Dedifferentiated amniotic fluid mesenchymal stem cell (primary cell): ENCODE results near the gene ZNF207.
"Not testable (repeated sequence)": the region's sequence is repeated elsewhere in the genome, so short reads cannot be mapped to it uniquely, and the experiment has no call there.

Experiments used
- DNase-seq: peaks from one replicate; pipeline ENCODE4 v3.0.0-alpha.2; 2016; ENCODE audit errors: extremely low spot score

The ZNF207 gene

DNA sequence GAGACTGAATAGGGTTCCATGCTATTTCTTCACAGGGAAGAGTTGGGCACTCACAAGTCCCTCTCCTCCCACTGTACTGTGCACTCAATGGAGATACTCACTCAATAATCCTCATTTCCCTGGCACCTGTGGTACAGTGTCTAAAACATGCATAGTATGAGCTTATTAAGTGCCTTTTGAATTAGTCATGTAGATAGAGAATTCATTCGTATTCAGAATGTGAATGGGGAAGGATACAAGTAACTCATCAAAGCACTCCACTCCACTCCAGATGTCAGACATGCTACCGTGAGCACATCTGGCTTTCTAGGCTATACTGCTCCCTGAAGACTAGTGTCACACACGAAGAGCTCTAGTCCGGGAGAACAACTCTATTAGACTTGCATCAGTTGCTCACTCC is 14.3 kb upstream of the ZNF207 start:
- DNase-seq, result no peak

DNA sequence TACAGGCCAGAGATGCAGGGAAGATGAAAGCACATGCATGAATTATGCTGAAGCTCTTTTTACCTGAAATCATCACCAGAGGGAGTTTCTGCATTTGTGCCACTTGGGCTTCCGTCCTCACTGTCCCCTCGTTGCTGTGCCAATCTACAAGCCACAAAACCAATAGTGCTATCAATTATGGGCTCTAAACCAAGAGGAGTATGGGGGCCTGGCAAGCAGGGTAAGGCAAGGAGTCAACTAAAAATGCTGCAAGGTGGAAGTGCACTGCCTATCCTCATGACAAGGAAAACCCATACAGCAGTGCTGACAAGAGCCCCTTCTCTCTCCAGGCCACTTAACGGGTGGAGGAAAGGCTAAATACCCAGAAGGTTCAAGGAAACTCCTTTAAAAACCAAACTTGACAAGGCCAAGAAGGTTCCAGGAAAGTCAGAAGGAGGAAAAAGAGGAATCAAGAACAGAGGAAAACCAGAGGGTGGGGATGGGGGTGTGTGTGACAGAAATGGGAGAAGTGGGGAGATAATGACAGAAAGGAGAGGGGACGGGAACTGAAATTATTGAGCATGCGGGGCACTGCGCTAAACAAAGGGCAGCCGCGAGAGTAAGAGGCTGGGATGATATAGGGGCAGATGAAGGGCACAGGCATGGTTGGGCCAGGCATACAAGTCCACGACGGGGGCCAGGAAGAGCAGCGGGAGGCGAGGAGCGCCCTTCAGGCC is 8.7 kb upstream of the ZNF207 start:
- DNase-seq, result no peak

DNA sequence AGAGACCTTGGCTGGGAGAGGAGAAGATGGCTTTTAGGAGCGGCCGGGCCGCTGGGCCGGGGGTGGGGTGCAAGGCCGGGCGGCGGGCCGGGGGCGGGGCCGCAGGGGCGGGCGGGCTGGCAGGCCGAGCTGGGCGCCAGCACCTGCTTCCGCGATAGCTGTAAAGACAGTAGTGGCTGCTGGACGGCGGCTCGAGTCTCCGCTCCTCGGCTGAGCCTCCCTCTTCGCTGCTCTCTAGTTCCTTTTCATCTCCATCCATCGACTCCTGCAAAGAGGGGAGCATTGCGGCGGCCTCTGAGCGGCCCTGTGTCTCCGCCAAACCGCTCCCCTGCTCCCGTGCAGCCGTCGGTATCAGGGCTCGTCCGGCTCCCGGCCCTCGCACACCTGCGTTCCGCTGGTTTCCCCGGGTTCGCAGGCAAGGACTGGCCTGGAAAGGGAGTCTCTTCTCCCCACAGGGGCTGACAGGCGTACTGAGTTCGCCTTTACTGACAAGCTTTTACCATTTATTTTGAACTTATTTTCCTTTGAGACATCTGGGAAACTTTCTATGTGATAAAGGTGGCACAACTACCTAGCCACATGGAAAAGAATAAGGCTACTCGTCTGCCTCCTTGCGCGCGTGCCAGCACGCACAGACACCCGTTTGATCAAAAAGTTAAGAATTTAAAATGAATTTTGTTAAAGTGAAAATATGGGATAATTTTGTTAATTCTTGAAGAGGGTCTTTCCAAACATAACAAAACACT is 7.9 kb upstream of the ZNF207 start, which contains the start of gene C17orf75:
Gene C17orf75, minus strand, starts transcription at position 317 of the 746 bp plus-strand sequence. Its CDS starts 34 bp downstream, at position 283.
- DNase-seq, result peak; percentile 26

DNA sequence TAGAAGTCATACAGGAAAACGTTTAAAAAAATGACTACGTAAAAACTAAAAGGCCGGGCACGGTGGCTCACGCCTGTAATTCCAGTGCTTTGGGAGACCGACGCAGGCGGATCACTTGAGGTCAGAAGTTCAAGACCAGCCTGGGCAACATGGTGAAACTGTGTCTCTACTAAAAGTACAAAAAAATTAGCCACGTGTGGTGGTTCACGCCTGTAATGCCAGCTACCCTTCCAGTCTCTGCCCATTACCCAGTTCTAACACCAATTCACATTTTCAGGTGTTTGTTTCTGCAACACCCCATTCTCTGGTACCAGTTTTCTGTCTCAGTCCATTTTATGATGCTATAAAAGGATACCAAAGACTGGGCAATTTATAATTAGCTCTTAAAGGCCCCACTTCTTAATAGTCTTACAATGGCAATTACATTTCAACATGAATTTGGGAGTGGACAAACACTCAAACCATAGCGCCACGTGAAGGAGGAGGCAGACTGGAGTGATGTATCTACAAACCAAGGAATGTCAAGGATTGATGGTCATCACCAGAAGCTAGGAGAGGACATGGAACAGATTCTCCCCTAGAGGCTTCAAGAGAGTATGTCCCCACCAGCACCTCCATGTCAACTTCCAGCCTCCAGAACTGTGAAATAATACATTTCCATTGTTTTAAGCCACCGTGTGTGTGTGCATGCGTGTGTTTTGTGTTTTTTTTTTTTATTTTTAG is 7.2 kb upstream of the ZNF207 start:
- DNase-seq, result no peak

DNA sequence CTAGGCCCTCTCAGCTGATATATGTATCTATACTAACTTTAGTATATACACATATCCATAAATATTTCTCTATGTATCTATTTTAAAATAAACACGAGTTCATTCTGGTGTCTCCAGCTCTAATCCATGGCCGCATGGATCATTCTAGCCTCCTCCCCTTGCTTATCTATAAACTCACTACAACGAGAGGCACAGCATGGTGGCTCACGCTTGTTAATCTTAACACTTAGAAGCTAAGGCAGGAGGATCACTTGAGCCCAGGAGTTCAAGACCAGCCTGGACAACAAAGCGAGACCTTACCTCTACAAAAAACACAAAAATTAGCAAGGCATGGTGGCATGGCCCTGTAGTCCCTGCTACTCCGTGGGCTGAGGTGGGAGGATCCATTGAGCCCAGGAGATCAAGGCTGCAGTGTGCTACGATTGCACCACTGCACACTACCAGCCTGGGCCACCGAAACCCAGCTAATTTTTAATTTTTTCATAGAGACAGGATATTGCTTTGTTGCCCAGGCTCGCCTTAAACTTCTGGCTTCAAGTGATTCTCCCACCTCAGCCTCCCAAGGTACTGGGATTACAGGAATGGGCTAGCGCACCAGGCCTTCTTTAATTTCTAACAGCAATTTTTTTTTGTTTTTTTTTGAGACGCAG is 3.9 kb upstream of the ZNF207 start:
- DNase-seq, result no peak

DNA sequence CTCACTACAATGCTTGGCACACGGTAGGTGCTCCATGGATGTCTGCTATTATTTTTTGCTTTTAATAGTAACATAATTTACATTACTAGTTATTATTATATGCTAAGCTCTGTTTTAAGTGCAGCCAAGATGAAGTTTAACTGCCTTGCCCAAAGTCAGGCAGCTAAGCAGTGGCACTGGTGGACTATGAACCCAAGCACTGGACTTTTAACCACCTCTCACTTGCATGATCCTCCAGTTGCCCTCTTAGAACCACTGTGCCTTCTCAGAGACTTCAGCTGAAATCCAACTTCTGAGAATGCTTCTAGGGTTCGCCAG is 1.5 kb upstream of the ZNF207 start:
- DNase-seq, result no peak

DNA sequence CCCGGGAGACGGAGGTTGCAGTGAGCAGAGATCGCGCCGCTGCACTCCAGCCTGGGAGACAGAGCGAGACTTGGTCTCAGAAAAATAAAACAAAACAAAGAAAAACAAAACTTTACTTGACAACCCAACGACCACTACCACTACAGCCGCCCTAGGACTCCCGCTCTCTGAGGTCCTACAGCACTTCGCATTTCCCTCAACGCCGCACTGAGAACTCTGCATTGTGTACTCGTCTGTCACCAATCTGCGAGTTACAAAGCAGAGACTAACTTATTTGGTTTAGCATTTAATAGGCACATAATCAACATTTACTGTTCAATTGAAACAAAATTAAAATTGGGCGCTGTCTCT is 479 bp upstream of the ZNF207 start:
- no peak for DNase-seq

DNA sequence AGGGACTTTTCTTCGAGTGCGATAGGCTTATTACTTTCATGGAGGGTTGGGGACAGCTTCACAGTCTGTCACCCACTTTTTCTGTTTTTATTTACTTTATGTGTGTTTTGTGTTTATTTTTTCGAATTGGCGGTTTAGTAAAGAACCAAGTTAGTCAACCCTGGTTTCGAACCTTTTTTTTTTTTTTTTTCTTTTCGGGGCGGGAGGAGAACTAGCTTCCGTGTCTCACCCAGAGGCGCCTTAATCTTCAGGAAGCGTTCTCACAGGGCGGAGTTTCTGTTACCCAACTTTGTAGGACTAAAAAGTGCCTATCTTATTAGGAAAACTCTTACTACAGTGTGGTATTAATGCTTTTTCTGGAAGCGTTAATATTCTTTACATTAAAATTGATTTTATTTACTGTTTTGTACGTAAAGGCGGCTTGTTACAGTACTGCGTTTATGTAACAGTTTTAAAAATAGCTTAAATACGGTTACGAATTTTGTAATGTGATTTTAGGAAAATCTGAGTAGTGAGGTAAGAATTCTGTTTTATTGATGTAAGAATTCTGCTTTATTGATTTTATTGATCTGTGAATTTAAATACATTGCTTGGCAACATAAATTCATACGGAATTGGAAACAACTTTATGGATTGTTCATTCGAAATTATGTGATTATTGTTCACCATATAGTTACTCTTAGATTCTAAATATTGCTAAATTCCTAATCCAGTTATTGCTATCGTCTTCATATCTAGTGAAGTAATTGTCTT is 885 bp downstream of the ZNF207 start:
- DNase-seq, result peak; percentile 60

DNA sequence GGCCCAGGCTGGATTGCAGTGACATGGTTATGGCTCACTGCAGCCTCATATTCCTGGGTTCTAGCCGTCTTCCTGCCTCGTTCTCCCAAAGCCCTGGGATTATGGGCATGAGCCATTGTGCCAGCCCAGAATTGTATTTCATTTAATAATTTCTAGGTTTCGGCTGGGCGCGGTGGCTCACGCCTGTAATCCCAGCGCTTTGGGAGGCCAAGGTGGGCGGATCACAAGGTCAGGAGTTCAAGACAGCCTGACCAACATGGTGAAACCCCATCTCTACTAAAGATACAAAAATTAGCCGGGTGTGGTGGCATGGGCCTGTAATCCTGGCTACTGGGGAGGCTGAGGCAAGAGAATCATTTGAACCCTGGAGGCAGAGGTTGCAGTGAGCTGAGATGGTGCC is 2.8 kb downstream of the ZNF207 start:
- DNase-seq, result not testable (repeated sequence)

DNA sequence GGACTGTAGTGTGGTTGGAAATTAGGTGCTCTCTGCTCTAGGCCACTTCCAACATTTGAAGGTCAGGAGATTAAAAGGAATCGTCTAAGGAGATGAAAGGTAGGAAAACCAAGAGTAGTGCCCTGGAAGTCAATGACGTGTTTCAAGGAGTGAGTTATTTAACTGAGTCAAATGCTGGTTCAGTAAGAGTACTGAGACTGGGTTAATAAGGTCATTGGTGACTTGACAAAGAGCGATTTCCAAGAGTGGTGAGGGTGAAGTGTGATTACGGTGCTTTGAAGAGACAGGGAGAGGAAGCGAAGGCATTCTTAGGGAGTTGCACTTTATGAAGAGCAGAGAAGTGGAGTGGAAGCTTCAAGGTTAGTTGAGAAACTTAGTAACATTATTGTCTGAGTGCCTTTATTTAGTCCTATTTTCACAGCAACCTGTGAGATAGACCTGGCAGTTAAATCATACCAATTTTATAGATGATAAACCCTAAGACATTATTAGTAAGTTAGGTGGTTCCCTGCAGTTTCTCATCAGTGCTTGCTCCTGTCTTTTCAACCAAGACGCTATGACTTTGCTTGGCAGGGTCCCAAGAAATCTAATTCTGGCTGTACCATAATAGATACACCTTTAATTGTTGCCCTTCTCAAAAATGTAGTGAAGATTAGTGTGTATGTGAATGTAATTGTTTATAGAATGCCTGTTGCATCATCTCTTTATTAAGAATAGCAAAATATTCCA is 5.9 kb downstream of the ZNF207 start:
- DNase-seq, result no peak

DNA sequence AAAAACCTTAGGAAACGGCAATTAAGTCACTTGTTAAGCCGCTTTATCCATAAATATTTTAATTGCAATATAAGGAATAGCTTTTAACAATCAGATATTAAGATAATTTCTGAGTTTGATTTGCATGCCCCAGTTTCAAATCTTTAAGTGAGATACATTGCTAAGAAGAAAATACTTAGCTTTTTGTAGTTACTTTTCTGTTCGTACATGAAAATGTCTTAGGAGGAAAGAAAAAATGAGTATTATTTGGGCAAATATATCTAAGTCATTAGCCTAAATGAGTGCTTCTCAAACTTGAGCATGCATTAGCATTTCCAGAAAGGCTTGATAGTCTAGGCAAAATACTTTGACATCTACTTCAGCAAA is 6.4 kb downstream of the ZNF207 start:
- DNase-seq, result no peak

DNA sequence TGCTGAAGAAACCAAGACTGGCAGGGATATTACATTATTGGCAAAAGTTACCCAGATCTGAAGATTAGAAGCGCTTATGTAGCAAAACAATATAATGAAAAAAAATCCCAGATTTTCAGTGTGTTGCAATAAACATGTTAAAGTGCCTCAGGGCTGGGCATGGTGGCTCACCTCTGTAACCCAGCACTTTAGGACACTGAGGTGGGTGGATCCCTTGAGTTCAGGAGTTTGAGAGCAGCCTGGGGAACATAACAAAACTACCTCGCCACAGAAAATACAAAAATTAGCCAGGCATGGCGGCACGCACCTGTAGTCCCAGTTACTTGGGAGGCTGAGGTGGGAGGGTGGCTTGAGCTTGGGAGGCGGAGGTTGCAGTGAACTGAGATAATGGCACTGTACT is 6.8 kb downstream of the ZNF207 start:
- DNase-seq, result no peak

DNA sequence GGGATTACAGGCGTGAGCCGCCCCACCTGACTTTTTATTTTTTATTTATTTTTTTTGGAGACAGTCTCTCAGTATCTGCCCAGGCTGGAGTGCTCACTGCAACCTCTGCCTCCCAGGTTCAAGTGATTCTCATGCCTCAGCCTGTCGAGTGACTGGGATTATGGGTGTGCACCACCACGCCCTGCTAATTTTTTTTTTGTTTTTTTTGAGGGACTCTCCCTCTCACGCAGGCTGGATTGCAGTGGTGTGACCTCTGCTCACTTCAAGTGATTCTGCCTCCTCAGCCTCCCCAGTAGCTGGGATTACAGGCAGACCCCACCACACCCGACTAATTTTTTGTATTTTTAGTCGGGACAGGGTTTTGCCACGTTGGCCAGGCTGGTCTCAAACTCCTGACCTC is 7.7 kb downstream of the ZNF207 start:
- DNase-seq, result no peak

DNA sequence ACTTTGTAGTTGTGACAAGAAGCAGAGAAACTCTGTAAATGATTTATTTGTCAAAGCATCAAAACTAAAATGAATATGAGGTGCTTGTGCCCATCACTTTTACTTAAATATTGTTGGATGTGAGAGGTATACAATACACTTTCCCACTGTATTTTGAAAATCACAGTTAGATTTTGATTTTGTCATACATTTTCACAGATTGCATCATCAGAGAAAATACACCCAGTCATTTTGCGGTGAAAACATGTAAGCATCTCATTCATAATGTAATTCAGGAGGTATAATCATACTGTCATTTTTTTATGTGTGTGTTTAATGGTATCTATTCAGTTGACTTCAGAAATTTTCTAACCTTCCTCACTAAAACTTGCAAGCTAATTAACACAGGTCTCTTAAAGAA is 11.3 kb downstream of the ZNF207 start:
- no peak for DNase-seq

DNA sequence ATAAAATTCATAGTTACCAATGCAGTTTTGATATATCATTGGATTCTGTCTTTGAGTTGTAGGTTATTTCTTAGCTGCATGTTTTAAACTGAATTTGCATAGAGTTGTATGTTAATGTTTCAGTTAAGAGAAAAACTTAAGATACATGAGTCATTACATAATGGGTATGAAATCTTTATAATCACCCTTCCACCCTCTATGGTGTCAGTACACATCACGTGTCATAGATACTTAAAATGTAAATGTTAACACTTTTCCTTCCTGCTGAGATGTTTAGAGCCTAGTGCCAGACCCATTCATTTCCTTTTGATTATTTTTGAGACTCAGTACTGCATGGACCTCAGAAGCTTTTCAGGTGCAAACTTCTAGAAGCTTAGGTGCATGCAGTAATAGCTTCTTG is 20.5 kb downstream of the ZNF207 start:
- no peak for DNase-seq

DNA sequence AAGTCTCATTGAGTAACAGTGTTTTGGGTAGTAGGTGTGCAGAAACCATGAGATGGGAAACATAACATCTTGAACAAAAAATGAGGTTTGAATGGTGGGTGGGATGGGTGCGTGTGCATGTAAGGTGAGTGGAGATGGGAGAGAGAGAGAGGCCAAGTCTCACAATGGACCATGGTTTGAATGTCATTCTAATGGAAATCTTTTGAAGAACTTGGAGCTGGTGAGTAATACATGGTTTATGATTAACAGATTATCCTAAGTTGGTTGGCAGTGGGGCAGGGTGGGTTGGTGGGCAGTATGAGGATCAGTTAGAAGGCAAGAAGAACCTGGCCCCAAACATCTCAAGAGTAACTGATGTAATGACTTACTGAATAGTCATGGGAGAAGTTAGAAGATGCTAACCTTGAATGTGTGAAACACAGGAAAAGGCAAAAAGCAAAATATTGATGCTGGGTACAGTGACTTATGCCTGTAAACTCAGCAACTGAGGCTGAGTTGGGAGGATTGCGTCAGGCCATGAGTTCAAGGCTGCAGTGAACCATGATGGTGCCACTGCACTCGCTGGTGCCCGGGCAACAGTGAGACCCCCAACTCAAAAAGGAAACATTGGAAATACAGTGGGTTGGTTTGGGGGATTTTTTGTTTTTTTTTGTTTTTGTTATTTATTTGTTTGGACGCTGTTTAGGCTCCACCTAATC is 32.7 kb downstream of the ZNF207 start:
- DNase-seq, result no peak

DNA sequence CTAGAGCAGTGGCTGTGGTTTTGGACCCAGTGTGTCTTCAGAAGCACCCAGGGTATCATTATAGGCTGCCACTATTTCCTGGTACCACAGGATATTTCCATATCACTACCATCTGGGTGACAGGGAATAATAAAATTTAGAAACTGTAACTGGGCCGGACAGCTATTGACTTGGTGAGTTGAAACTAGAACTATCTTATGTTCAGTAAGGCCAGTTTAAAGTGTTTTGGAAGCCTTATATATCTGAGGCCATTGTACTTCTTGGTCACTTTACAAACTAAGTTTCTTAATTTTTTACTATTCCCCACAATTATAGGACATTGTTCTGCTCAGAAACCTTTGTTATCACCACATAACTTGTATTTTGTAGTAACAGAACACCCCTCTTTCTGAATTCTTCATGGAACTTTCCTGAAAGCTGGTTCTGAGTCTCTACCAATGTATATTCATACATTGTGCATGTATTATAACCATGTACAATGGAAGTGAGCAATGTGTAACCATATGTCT is 34.0 kb downstream of the ZNF207 start:
- DNase-seq, result no peak

DNA sequence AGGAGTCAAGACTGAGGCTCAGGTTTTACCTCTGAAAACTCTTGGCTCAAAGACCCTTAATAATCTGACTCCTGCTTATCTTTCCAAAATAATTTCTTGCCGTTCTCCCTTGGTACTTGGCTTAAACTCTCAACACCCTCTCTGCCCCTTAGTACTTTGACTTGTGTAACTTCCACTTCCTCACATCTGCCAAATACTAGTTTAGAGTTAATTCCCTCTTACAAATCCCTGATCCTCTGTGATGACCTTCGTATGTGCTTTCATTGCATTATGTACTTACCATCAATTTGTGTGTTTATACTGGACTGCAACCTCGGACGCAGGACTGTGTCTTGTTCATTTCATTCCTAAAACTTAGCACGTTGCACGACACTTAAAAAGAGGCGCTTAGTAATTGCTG is 35.2 kb downstream of the ZNF207 start:
- no peak for DNase-seq

DNA sequence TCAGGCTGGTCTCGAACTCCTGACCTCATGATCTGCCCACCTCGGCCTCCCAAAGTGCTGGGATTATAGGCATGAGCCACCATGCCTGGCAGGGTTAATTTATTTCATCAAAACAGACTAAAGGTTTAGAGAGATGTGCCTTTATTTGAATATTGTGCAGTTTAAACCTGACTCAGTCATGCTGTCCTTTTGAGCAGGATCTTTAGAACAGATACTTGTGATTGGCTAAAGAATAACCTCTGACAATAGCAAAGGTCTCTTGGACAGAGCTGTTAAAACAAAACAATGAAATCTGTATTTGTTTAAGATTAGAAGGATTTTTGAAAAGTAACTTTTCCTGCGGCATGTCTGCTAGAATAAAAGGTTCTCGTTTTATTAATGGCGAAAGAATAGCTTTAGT is 36.0 kb downstream of the ZNF207 start:
- DNase-seq, result no peak

DNA sequence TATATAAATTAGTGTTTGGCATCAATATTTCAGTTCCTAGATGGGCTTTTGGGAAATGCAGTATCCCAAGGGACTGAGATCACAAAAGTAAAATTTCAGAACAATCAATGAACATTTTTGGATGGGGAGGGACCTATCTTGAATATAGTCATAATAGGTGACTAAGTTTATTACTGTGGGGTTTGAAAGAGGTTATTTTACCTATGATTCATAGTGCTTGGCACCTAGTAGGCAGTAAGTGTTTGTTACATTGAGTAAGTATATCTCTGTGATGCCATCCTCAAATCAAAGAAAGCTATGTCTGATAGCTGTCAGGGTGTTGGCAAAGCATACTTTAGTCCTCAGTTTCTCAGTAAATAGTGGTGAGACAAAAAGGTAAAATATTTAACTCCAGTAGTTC is 36.9 kb downstream of the ZNF207 start:
- no peak for DNase-seq
